Mammary epithelial cell (primary cell): ENCODE results near the gene MED26.

Experiments used
- CTCF ChIP-seq, 2 donors: IDR thresholded peaks in 1 of 2; conservative IDR thresholded peaks in 1 of 2; 2 replicates each; pipeline ENCODE4 v1.5.1; 2011 to 2012; ENCODE audit warnings: inconsistent platforms in 2 of 2, low read length in 2 of 2, mild to moderate bottlenecking in 2 of 2, control low read depth in 1 of 2, low read depth in 1 of 2; ENCODE audit not compliant: insufficient read depth in 1 of 2; ENCODE audit errors: extremely low read depth in 1 of 2
- EZH2 ChIP-seq: IDR thresholded peaks from 2 replicates; pipeline ENCODE4 v1.6.1; 2012; ENCODE audit warnings: low read length, inconsistent platforms, borderline replicate concordance

- TF ChIP-seq CTCF (conservative IDR thresholded peaks at IDR 0.05 in 1 of 2, IDR thresholded peaks at IDR 0.05 in 1 of 2; ENCODE audit: extremely low read depth in 1 of 2, insufficient read depth in 1 of 2, low read depth in 1 of 2, low read length in 2 of 2) (no peak), EZH2 (no peak)
Observed at GRCh38 chr19:16670291-16670690, 42.3 kb upstream of the MED26 start.
